ENCODE data around the gene TRHDE.

TRHDE gene

GRCh38 chr12:72323881-72324280 is 51.7 kb downstream of the TRHDE start:
- no peak for DNase-seq

- no peak for DNase-seq
These were observed 58.1 kb downstream of the TRHDE start for GRCh38 chr12:72330301-72330700.

- no peak for DNase-seq
These were observed 58.6 kb downstream of the TRHDE start for GRCh38 chr12:72330784-72331183.

DNA sequence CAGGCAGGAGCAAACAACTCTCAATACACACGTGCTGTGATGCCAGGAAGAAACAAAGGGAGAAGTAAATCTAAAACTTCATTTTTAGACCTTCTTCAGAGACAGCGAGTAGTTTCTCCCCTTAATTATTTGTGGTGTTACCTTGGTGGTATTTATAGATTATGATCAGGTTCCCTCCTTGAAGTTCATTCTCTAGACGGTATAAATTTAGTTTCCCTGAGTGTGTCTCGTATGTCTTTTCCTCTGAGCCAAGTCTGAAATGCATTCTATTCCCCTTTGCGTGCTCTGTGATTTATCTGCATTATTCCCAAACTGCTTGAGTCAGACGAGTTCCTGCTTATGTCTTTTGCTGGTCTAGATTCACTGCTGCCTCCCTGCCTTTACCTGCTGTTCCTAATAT is 65.2 kb downstream of the TRHDE start:
- DNase-seq: no peak

DNA sequence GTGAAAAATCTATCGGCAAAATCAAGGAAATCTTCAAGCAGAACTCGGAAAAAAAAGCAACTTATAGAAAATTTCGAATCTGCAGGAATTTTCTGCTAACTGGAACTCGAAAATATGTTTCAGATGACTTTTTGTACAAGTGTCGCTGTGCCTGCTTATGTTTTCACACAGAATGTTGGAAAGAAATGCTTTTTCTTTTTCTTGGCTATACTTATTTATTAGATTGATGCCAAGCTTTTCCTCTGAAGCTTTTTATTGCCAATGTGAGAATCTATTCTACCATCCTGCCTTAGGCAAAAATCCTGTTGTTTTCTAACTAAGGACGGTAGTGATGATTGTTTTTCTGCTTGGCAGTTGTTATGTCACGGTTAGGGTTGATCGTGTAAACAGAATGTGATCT is 65.8 kb downstream of the TRHDE start:
- DNase-seq: no peak

GRCh38 chr12:72338437-72338836 is 66.3 kb downstream of the TRHDE start:
- no peak for DNase-seq

DNA sequence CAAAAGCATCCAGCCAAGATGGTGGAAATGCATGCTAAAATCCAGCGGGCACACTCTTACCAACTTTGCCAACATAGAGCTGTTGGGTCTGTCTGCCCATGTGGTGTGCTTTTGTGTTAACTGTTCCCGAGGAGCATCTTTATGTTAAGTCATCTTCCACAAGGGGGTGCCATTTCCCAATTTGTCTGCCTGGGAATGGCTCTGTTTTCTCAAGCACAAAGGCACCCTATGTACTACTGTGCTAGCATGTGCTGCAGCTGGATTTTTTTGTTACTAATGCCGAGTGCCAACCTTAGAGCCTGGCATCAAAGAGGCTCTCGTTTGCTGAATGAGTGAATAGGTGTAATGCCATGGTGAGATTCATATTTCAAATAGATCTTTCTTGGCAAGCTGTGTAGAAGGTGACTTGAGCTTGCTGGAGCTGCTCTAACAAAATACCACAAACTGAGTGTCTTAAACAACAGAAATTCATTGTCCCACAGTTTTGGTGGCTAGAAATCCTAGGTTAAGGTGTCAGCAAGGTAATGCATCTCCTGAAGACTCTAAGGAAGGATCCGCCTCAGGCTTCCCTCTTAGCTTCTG is 74.3 kb downstream of the TRHDE start:
- DNase-seq: no peak

- no peak for DNase-seq
These were observed 77.3 kb downstream of the TRHDE start for GRCh38 chr12:72349491-72349890.

GRCh38 chr12:72359416-72359815 is 87.2 kb downstream of the TRHDE start:
- no peak for DNase-seq

GRCh38 chr12:72365151-72365550 is 93.0 kb downstream of the TRHDE start:
- no peak for DNase-seq

- DNase-seq: no peak
These were observed 94.1 kb downstream of the TRHDE start for GRCh38 chr12:72366255-72366654.

DNA sequence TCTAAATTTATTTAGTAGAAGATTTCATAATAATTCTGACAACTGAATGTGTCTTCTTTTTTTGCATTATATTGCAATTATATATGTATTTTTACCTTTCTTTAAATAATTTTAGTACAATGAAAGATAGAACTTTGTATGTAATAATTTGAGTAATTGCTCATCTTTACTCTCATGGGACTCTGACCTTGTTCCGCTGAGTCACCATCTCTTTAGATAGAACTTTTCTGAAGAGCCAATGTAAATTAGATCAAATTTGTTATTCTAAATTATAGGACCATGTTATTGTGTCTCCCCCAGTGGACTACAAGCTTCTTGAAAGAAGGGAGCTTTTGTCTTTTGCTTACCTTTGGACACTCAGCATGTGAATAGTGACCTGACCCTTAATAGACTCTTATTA is 96.1 kb downstream of the TRHDE start:
- no peak for DNase-seq

DNA sequence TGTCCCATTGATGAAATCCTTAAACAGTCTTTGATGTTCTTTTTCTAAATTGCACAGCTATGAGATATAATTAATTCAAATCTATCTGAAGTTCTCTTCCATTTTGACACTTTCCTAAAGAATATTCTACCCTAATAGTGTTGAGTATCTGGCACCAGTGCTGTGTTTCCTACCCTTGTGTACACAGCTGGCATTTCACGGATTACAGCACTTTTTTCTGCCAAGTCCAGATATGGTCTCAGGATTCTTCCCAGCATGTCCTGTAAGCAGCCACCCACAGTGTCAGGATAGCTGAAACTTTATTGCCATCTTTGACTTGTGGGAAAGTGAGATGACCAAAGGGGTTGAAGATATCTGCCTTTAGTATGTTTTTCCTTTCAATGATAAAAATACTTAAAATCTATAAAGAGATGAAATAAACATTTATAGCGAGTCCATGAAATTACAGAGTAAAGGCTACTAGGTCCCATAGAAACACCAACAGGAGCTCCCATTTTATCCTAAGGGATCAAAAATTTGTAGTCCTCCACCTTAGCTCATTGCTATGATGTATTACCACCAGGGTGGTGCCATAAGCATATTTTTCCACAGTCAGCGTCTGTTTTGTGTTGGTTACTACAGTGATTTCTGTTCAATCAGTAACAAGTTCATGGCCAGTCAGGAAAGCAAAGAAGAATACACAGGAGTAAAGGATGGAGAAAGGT is 96.7 kb downstream of the TRHDE start:
- DNase-seq: no peak

DNA sequence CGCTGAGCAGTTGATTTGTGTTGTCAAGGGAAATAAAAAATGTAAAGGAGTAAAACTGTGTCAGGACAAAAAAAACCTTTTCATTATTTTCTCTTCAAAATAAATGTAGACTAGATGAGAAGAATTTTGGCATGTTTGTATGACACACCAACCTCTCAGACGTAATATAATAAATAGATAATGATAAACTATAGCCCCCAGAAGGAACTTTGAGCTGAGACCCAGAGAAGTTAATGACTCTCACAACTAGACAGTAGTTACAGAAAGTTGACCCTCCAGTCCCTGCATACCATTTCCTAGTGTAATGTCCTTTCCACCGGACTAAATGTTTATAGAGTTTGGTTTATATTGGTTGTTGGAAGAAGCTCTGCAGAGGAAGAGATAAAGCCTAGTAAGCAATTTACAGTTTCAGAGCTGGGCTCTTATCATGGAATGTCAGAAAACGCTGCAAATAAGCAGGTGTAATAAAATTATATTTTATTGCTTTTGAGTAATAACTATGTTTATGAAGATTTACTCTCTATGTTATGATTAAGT is 97.3 kb downstream of the TRHDE start:
- no peak for DNase-seq

DNA sequence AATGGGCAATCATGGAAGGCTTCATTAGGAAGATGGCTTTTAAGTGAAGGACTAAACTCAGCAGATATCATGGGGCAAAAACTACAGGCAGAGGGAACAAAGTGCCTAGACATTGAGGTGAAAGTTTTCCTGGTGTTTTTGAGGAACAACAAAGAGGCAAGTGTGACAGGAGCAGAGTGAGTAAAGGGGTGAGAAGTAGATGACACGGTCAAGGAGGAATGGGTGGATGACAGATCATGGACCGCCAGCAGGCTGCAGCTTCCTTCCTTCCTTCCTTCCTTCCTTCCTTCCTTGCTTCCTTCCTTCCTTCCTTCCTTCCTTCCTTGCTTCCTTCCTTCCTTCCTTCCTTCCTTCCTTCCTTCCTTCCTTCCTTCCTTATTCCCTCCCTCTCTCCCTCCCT is 108.3 kb downstream of the TRHDE start:
- DNase-seq: no peak

DNA sequence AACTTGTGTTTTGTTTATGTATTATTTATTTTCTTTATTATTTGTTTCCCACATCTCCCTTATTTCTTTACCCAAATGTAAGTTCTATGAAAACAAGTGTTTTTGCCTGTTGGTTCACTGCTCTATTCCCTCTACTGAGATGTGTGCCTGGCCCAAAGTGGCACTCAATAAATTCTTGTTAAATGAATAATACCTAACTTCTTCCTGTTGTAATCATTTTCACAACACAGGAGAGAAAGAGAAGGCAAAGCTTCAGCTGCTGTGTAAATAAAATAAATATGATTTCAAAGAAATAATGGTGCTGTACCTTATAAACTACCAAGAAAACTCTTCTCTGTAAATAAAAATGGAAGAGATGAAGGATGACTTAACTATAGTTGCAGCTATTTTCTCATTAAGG is 116.2 kb downstream of the TRHDE start:
- no peak for DNase-seq

- DNase-seq: no peak
These were observed 118.0 kb downstream of the TRHDE start for GRCh38 chr12:72390146-72390545.

DNA sequence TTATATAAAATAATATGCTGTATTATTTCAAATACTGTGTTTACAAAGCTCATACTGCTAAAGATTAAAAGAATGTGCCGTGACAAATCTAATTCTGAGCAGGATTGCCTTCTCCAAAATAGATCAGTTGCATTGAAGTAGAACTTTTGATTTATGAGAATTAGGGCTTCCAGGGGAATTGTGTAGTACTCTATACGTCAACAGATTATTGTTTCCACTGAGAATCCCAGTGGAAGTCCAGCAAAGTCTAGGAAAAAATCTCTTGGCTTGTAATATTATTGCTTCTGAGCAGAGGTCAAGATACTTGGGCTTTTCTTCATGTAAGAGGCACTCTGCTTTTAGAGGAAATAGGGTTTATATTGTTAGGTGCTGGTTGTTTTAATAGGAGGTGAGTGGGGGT is 133.9 kb downstream of the TRHDE start:
- no peak for DNase-seq

DNA sequence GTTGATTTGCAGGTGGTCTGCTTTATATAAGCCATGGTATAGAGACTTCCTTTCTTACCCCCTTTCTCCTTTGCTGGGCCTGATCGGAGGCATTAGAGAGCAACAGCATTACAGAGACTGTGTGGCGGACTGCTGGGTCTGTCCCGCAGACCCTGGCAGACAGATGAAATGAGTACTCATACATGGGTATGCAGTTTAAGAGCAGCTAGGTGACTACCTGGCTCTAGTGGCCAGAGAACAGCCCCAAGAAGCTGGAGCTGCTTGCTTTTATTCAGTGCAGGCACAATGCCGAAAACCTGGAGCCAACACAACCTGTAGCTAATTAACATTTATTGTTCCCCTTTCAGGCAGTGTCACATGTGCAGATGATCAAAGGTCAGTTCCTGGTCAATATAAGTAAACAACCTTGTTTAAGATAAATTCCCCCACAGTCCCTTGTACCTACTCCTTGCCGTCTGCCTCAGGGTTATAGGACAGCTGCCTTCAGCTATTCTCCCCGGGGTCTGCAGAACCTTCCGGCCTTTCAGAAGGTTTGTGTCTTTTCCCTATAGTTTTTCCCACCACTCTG is 160.0 kb downstream of the TRHDE start:
- no peak for DNase-seq

DNA sequence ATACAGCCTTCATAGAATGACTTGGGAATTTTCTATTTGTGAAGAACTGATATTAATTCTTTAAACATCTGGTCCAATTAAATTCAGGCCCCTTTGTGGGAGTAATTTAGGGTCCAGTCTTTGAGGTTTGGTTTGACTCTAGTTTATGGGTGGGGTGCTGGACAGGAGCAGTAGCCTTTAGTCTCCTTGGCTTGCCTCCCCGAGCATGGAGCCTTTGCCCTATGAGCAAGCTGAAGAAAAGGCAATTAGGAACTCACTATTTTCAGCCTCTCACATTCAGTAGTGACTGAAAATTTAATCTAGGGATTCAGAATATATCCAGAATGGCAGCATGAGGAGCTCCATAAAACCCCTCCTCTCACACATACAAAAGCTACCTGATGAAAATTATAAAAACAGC is 161.1 kb downstream of the TRHDE start:
- no peak for DNase-seq

DNA sequence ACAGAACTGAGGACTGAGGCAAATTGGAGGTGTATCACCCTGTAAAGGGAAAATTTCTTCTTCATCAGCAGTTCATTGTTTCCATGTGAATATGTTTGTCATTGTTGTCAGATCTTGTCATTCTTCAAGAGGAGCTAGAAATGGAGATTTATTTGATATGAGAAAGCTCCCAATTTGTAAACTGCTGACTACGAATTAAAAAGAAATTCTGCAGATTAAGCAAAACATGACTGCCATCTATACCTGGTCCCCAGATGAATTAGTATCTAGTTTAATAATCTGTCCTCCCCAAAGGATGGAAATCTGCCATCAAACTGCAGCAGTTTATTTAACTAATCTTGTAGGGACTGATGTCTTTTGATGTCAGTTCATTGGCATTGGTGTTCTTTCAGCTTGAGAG is 162.8 kb downstream of the TRHDE start:
- no peak for DNase-seq

DNA sequence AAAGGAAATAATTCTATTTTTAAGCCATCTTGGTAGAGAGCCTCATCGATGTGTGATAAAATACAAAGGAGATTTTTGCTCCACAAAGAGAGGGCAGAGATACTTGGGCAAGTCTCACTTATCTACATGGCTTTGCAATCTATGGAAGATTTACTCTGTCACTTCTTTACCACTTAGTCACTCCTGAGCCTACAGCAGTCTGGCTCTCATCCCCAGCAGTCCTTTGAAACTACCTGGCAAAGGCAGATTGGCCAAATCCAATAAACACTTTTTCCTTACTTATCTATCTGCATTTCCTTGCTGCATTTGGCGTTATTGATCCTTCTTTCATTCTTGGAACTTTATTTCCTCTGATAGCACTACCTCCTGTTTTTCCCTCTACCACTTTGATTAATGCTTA is 170.0 kb downstream of the TRHDE start:
- no peak for DNase-seq

DNA sequence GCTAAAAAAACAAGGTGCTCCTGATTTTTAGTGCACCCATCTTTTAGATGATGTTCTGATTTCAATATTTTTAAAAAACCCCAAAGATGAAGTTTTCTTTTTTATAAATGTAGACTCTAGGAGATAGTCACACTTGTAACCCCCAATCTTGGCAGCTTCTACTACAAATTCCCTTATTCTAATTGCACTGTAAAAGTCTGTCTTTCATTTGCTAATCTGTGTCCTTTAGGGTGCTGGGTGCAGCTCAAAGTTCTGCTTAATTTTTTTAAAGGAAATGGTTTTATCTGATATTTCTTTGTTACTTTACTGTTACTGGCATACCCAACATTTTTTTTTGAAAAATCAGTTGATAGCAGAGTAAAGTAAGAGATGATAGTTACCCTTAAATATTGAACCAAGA is 172.0 kb downstream of the TRHDE start:
- no peak for DNase-seq

GRCh38 chr12:72444566-72444965 is 172.4 kb downstream of the TRHDE start:
- DNase-seq: no peak

GRCh38 chr12:72448089-72448488 is 175.9 kb downstream of the TRHDE start:
- no peak for DNase-seq
